PC-9 (cell line): ENCODE data around the gene ARHGEF37. TPM values are rescaled to one million over a fixed set of nuclear protein-coding genes. Genes with fewer than 3 reads are reported as not detected.

Experiments
- BruUV-seq: library from RNA; stranded (reverse); fragments of 400-500 nt; replicated peaks from 2 replicates; lab custom pipeline; 2021; lab: Mats Ljungman, UMichigan
- CTCF ChIA-PET: fragments of 300-600 bp; sonication (Branson Sonifier 250); formaldehyde crosslinking; loops from one replicate; lab custom pipeline; 2022; ENCODE audit warnings: antibody characterized with exemption; lab: Charles Lee
- POLR2A ChIA-PET: fragments of 300-600 bp; sonication (Branson Sonifier 250); formaldehyde crosslinking; loops from one replicate; lab custom pipeline; 2022; ENCODE audit warnings: antibody characterized with exemption; ENCODE audit not compliant: unreplicated experiment; lab: Charles Lee
- DNase-seq, 2 experiments: peaks; one replicate each; pipeline versions ENCODE4 v3.0.0 to v3.0.0-alpha.2; 2015 to 2022; ENCODE audit warnings: mixed read lengths in 1 of 2
- H2AFZ ChIP-seq: fragments of 200-600 bp; sonication (generic); 2 replicates; pipeline ENCODE4 v1.8.1; 2017; ENCODE audit warnings: antibody characterized with exemption
- H3F3A ChIP-seq: fragments of 200-600 bp; sonication (generic); 2 replicates; pipeline ENCODE4 v1.8.1; 2017; ENCODE audit warnings: antibody characterized with exemption, mild to moderate bottlenecking, low read depth; ENCODE audit not compliant: insufficient read depth
- H3K27ac ChIP-seq: fragments of 200-600 bp; sonication (generic); 2 replicates; pipeline ENCODE4 v1.6.1; 2016; ENCODE audit warnings: mixed run types
- H3K27me3 ChIP-seq: fragments of 200-600 bp; sonication (generic); 2 replicates; pipeline ENCODE4 v1.6.1; 2016; ENCODE audit warnings: low read depth, mixed run types; ENCODE audit not compliant: insufficient read depth
- H3K36me3 ChIP-seq: fragments of 200-600 bp; sonication (generic); 2 replicates; pipeline ENCODE4 v1.6.1; 2016; ENCODE audit warnings: low read depth, mixed run types
- H3K4me1 ChIP-seq: fragments of 200-600 bp; sonication (generic); replicated peaks from 2 replicates; pipeline ENCODE4 v1.6.1; 2016; ENCODE audit warnings: mixed run types; ENCODE audit not compliant: insufficient read depth
- H3K4me2 ChIP-seq: fragments of 200-600 bp; sonication (generic); 2 replicates; pipeline ENCODE4 v1.6.1; 2017; ENCODE audit warnings: mixed run types
- H3K4me3 ChIP-seq: fragments of 200-600 bp; sonication (generic); 2 replicates; pipeline ENCODE4 v1.6.1; 2016; ENCODE audit warnings: mixed run types
- H3K79me2 ChIP-seq: fragments of 200-600 bp; sonication (generic); 2 replicates; pipeline ENCODE4 v1.6.1; 2017; ENCODE audit warnings: low read depth, mixed run types
- H3K9me2 ChIP-seq: fragments of 200-600 bp; sonication (generic); 2 replicates; pipeline ENCODE4 v1.8.1; 2017; ENCODE audit warnings: mild to moderate bottlenecking; ENCODE audit not compliant: insufficient read depth
- H3K9me3 ChIP-seq: fragments of 200-600 bp; sonication (generic); 2 replicates; pipeline ENCODE4 v1.8.1; 2016; ENCODE audit warnings: low read depth; ENCODE audit not compliant: insufficient read depth
- H4K20me1 ChIP-seq: fragments of 200-600 bp; sonication (generic); 2 replicates; pipeline ENCODE4 v1.8.1; 2017; ENCODE audit not compliant: insufficient read depth
- EZH2 ChIP-seq: fragments of 200-600 bp; sonication (generic); IDR thresholded peaks from 2 replicates; pipeline ENCODE4 v1.8.0; 2017; ENCODE audit warnings: antibody characterized with exemption, low read depth
- intact Hi-C: fragments of 100-400 bp; cut with micrococcal nuclease; formaldehyde crosslinking; loops from one replicate; pipeline ENCODE4 v1.10.0; 2022; ENCODE audit not compliant: unreplicated experiment
- total RNA-seq: library from RNA; stranded (reverse); gene quantifications from 2 replicates; pipeline ENCODE4 v1.2.3, GENCODE V29; 2021
- TF ChIP-seq, protein P1 (sequence below): fragments of 200-600 bp; sonication (generic); conservative IDR thresholded peaks from 2 replicates; pipeline ENCODE4 v1.6.1; 2017; ENCODE audit warnings: mixed run types, antibody characterized with exemption, mild to moderate bottlenecking, moderate library complexity

ARHGEF37 gene
- total RNA-seq, 1 experiment from 2014 or later = 5.5 TPM

DNA sequence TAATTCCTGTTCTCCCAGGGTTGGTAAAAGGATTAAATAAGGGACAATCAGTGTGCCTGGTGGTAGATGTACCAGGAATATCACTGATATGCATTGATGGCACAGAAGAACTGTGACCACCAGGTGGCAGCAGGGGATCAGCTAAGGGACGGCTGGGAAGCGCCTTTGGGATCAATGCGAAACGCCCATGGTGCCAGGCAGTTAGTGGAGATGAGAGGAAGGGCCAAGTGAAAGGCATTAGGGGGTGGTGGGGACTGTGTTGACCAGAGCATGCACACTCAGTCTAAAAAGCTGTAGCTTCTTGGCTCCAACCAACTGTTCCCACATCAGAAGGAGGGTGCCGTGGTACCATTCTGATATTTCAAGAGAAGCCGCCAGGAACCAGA, 55.6 kb downstream of the ARHGEF37 start:
- DNase-seq = peak in 1 of 2 experiments; percentile 35
- Histone ChIP-seq H3K4me2 (no peak overlapping the region), H3F3A (no peaks in the 10 kb centered on the region; the same call in 1 of the 2 replicates), H3K9me3 (no peaks in the 10 kb centered on the region), H3K79me2 (no peaks in the 10 kb centered on the region), H3K9me2 (no peaks in the 10 kb centered on the region), H3K27me3 (no peaks in the 10 kb centered on the region), H3K4me3 (no peak overlapping the region), H2AFZ (no peak overlapping the region), H4K20me1 (no peaks in the 10 kb centered on the region), H3K27ac (no peak overlapping the region), H3K36me3 (no peaks in the 10 kb centered on the region), H3K4me1 (peaks cover 21% of the 10 kb centered on the region)
- no TSS peak for BruUV-seq
- ChIA-PET CTCF (interaction anchor here (0.5 to 1.4 kb wide), 8 partner anchors 8 to 909 kb away, joined by 3 to 7 read pairs (median 3); no protein-coding TSS in a partner anchor), POLR2A (interaction anchor here (0.5 kb wide), 1 partner anchor 216 kb away, joined by 3 read pairs; no protein-coding TSS in a partner anchor)
- intact Hi-C loops = loop anchor here (1.0 to 10.0 kb wide), 9 partner anchors 30 to 800 kb away; partner anchors contain the start of genes SLC26A2 and TCOF1
- TF ChIP-seq EZH2 = no peak
- TF ChIP-seq, protein P1, sequence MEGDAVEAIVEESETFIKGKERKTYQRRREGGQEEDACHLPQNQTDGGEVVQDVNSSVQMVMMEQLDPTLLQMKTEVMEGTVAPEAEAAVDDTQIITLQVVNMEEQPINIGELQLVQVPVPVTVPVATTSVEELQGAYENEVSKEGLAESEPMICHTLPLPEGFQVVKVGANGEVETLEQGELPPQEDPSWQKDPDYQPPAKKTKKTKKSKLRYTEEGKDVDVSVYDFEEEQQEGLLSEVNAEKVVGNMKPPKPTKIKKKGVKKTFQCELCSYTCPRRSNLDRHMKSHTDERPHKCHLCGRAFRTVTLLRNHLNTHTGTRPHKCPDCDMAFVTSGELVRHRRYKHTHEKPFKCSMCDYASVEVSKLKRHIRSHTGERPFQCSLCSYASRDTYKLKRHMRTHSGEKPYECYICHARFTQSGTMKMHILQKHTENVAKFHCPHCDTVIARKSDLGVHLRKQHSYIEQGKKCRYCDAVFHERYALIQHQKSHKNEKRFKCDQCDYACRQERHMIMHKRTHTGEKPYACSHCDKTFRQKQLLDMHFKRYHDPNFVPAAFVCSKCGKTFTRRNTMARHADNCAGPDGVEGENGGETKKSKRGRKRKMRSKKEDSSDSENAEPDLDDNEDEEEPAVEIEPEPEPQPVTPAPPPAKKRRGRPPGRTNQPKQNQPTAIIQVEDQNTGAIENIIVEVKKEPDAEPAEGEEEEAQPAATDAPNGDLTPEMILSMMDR = peak; percentile 88

- no peak overlapping the region for H3K4me2 ChIP-seq
- POLR2A ChIA-PET = no interaction called here
- no peak overlapping the region for H3K27ac ChIP-seq
- H3K4me3 ChIP-seq = no peak overlapping the region
- CTCF ChIA-PET = no interaction called here
- no peaks in the 10 kb centered on the region for H3K79me2 ChIP-seq
- no peaks in the 10 kb centered on the region for H4K20me1 ChIP-seq
- H3K9me2 ChIP-seq = no peaks in the 10 kb centered on the region
- no peaks in the 10 kb centered on the region for H3K9me3 ChIP-seq
- no peak for DNase-seq
- intact Hi-C loops = loop anchor here (5.0 to 10.0 kb wide), 5 partner anchors 327 to 799 kb away; partner anchors contain the start of genes SLC26A2 and TCOF1
- BruUV-seq = no TSS peak
- no peaks in the 10 kb centered on the region for H3K27me3 ChIP-seq
- H3F3A ChIP-seq = no peaks in the 10 kb centered on the region
- no peaks in the 10 kb centered on the region for H3K36me3 ChIP-seq
- 0 out of 2 replicates have a peak, but pooled peaks cover 11% of the 10 kb centered on the region for H3K4me1 ChIP-seq
- H2AFZ ChIP-seq = no peak overlapping the region
- TF ChIP-seq, protein P1 = no peak
- no peak for TF ChIP-seq EZH2
These were observed 56.8 kb downstream of the ARHGEF37 start for GRCh38 chr5:149638136-149638535.

GRCh38 chr5:149638546-149639241, 57.4 kb downstream of the ARHGEF37 start:
- intact Hi-C loops = loop anchor here (5.0 to 10.0 kb wide), 5 partner anchors 326 to 799 kb away; partner anchors contain the start of genes SLC26A2 and TCOF1
- CTCF ChIA-PET = no interaction called here

More at GRCh38 chr5:149638546-149639241, 57.4 kb downstream of the ARHGEF37 start:
- no peak for DNase-seq
- H3K4me2 ChIP-seq = no peak overlapping the region
- BruUV-seq = no TSS peak
- no peaks in the 10 kb centered on the region for H4K20me1 ChIP-seq
- H3K27ac ChIP-seq = no peak overlapping the region
- no peak overlapping the region for H2AFZ ChIP-seq
- no peaks in the 10 kb centered on the region for H3F3A ChIP-seq
- H3K9me2 ChIP-seq = no peaks in the 10 kb centered on the region
- no peaks in the 10 kb centered on the region for H3K36me3 ChIP-seq
- POLR2A ChIA-PET = no interaction called here
- H3K79me2 ChIP-seq = no peaks in the 10 kb centered on the region
- TF ChIP-seq EZH2 = no peak
- TF ChIP-seq, protein P1 = no peak
- H3K4me3 ChIP-seq = no peak overlapping the region
- H3K4me1 ChIP-seq = 0 out of 2 replicates have a peak, but pooled peaks cover 6% of the 10 kb centered on the region
- no peaks in the 10 kb centered on the region for H3K9me3 ChIP-seq
- H3K27me3 ChIP-seq = no peaks in the 10 kb centered on the region
